Suprapubic skin (tissue), 4 donors: ENCODE data around the gene ITIH4. TPM values are rescaled to one million over a fixed set of nuclear protein-coding genes. Genes with fewer than 3 reads are reported as not detected.

ENCODE experiments used
- DNase-seq, 2 donors: peaks; one replicate each; pipeline ENCODE4 v3.0.0-alpha.2; 2019; ENCODE audit warnings: low spot score in 2 of 2
- H3K27ac ChIP-seq: fragments of 200-600 bp; sonication (generic); one replicate; pipeline ENCODE4 v1.5.1; 2019
- H3K27me3 ChIP-seq: fragments of 200-600 bp; sonication (generic); one replicate; pipeline ENCODE4 v1.5.1; 2019
- H3K36me3 ChIP-seq: fragments of 200-600 bp; sonication (generic); one replicate; pipeline ENCODE4 v1.5.1; 2019
- H3K4me1 ChIP-seq: fragments of 200-600 bp; sonication (generic); one replicate; pipeline ENCODE4 v1.5.1; 2019
- H3K4me3 ChIP-seq: fragments of 200-600 bp; sonication (generic); one replicate; pipeline ENCODE4 v1.5.1; 2019; ENCODE audit warnings: mild to moderate bottlenecking
- H3K9me3 ChIP-seq: fragments of 200-600 bp; sonication (generic); one replicate; pipeline ENCODE4 v1.5.1; 2019
- CTCF ChIP-seq, 2 donors: fragments of 200-600 bp in 1 of 2; fragments of 450-650 bp in 1 of 2; sonication (generic) in 1 of 2; IDR thresholded peaks; one replicate each; pipeline ENCODE4 v1.5.1; 2016 to 2019; ENCODE audit warnings: antibody characterized with exemption in 2 of 2, mild to moderate bottlenecking in 1 of 2, moderate library complexity in 1 of 2
- EP300 ChIP-seq: sonication (generic); formaldehyde crosslinking; IDR thresholded peaks from one replicate; pipeline ENCODE4 v1.6.1; 2017; ENCODE audit warnings: antibody characterized with exemption
- POLR2A ChIP-seq, 2 donors: fragments of 450-650 bp; IDR thresholded peaks; one replicate each; pipeline ENCODE4 v1.6.1; 2017; ENCODE audit warnings: antibody characterized with exemption in 2 of 2, mild to moderate bottlenecking in 2 of 2, moderate library complexity in 2 of 2
- POLR2AphosphoS5 ChIP-seq, 3 donors: sonication (generic); formaldehyde crosslinking; IDR thresholded peaks; one replicate each; pipeline ENCODE4 v1.6.1; 2017; ENCODE audit warnings: antibody characterized with exemption in 3 of 3
- WGBS: methylation state at CpG from one replicate; pipeline ENCODE4 v1.1.5; 2018; 5-methylcytosine and 5-hydroxymethylcytosine counted together
- total RNA-seq, 4 donors: library from RNA; depleted of rRNA; stranded (reverse); fragments of >200 nt; gene quantifications; one replicate each; pipeline ENCODE4 v1.1.0, GENCODE V29; 2016

The ITIH4 gene
- total RNA-seq, 4 donors from 2014 or later, result 2.1 to 12.2 (median 4.6) TPM

GRCh38 chr3:52874864-52875587 lies 44.6 kb upstream of the ITIH4 start:
- Histone ChIP-seq H3K4me1 (peaks cover 14% of the 10 kb centered on the region), H3K36me3 (no peaks in the 10 kb centered on the region), H3K27ac (no peak overlapping the region), H3K27me3 (no peaks in the 10 kb centered on the region), H3K4me3 (no peak overlapping the region), H3K9me3 (no peaks in the 10 kb centered on the region)
- TF ChIP-seq POLR2A (IDR thresholded peaks at IDR 0.05) (no peak), POLR2AphosphoS5 (IDR thresholded peaks at IDR 0.05) (no peak), CTCF (IDR thresholded peaks at IDR 0.05) (no peak), EP300 (no peak)
- 90% methylated on average over 9 of the region's 9 CpGs for WGBS
- DNase-seq, result no peak

GRCh38 chr3:52874160-52874701 lies 43.8 kb upstream of the ITIH4 start:
- Histone ChIP-seq H3K27me3 (no peaks in the 10 kb centered on the region), H3K9me3 (no peaks in the 10 kb centered on the region), H3K36me3 (no peaks in the 10 kb centered on the region), H3K27ac (no peak overlapping the region), H3K4me3 (no peak overlapping the region), H3K4me1 (peaks cover 14% of the 10 kb centered on the region)
- TF ChIP-seq EP300 (no peak), POLR2A (IDR thresholded peaks at IDR 0.05) (no peak), POLR2AphosphoS5 (IDR thresholded peaks at IDR 0.05) (no peak), CTCF (IDR thresholded peaks at IDR 0.05) (no peak)
- 64% methylated on average over 5 of the region's 5 CpGs for WGBS
- no peak for DNase-seq

- TF ChIP-seq EP300 (no peak), POLR2A (IDR thresholded peaks at IDR 0.05) (no peak), CTCF (IDR thresholded peaks at IDR 0.05) (no peak), POLR2AphosphoS5 (IDR thresholded peaks at IDR 0.05) (no peak)
- 56% methylated on average over 8 of the region's 8 CpGs for WGBS
- H3K4me3 ChIP-seq, result no peak overlapping the region
- no peaks in the 10 kb centered on the region for H3K9me3 ChIP-seq
- no peak overlapping the region for H3K27ac ChIP-seq
- no peaks in the 10 kb centered on the region for H3K36me3 ChIP-seq
- H3K27me3 ChIP-seq, result no peaks in the 10 kb centered on the region
- peaks cover 14% of the 10 kb centered on the region for H3K4me1 ChIP-seq
- no peak for DNase-seq
Measured at GRCh38 chr3:52873433-52874159, 43.1 kb upstream of the ITIH4 start.

DNA sequence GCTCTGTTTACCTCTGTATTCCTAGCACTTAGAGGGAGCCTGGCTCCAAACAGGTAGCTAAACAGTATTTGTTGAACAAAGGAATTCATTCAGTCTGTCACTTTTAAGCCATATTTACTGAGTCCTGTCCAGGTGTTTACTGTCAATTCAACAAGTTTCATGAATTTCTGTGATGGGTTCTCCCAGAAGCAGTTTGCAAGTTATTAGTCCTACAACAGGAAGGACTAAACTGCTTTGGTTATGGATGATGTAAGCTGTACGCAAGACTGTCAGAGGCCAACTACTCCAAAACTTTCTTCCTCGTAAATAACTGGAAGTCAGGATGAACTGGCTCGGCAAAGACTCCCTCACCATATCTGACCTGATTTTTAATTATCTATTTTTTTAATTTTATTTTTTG lies 41.8 kb upstream of the ITIH4 start:
- WGBS, result 90% methylated on average over 3 of the region's 3 CpGs
- TF ChIP-seq POLR2AphosphoS5 (IDR thresholded peaks at IDR 0.05) (no peak), POLR2A (IDR thresholded peaks at IDR 0.05) (no peak), EP300 (no peak), CTCF (IDR thresholded peaks at IDR 0.05) (no peak)

GRCh38 chr3:52871761-52872160 lies 41.3 kb upstream of the ITIH4 start:
- Histone ChIP-seq H3K27me3 (no peaks in the 10 kb centered on the region), H3K4me1 (peaks cover 17% of the 10 kb centered on the region), H3K36me3 (no peaks in the 10 kb centered on the region), H3K27ac (no peak overlapping the region), H3K9me3 (no peaks in the 10 kb centered on the region), H3K4me3 (no peak overlapping the region)
- DNase-seq, result no peak
- no peak for TF ChIP-seq CTCF (IDR thresholded peaks at IDR 0.05)
- 79% methylated on average over 9 of the region's 9 CpGs for WGBS

More for the DNA sequence above, 41.8 kb upstream of the ITIH4 start:
- Histone ChIP-seq H3K4me3 (no peak overlapping the region), H3K4me1 (peaks cover 17% of the 10 kb centered on the region), H3K27me3 (no peaks in the 10 kb centered on the region), H3K9me3 (no peaks in the 10 kb centered on the region), H3K36me3 (no peaks in the 10 kb centered on the region), H3K27ac (no peak overlapping the region)
- no peak for DNase-seq
